HG03575 (cell line): ENCODE measurements around the gene ARRB1.

Source experiments
- ATAC-seq: cut with Tn5 transposase; IDR thresholded peaks from one replicate; pipeline ENCODE4 v1.9.1; 2021; ENCODE audit not compliant: unreplicated experiment, insufficient number of reproducible peaks, low FRiP score; ENCODE audit errors: extremely low read depth

Gene ARRB1

GRCh38 chr11:75330291-75330690 lies 21.2 kb downstream of the ARRB1 start:
- no peak for ATAC-seq

GRCh38 chr11:75328426-75329277 lies 22.8 kb downstream of the ARRB1 start:
- ATAC-seq: no peak

GRCh38 chr11:75326439-75326810 lies 25.0 kb downstream of the ARRB1 start:
- ATAC-seq: no peak

GRCh38 chr11:75325713-75326438 lies 25.6 kb downstream of the ARRB1 start:
- no peak for ATAC-seq

GRCh38 chr11:75324740-75325139 lies 26.7 kb downstream of the ARRB1 start:
- no peak for ATAC-seq

- no peak for ATAC-seq
Measured at GRCh38 chr11:75324189-75324588, 27.3 kb downstream of the ARRB1 start.

GRCh38 chr11:75323609-75324008 lies 27.9 kb downstream of the ARRB1 start:
- ATAC-seq: no peak

GRCh38 chr11:75320643-75321042 lies 30.8 kb downstream of the ARRB1 start:
- no peak for ATAC-seq

GRCh38 chr11:75320046-75320618 lies 31.3 kb downstream of the ARRB1 start:
- ATAC-seq: no peak

- ATAC-seq: no peak
Measured at GRCh38 chr11:75319035-75319877, 32.2 kb downstream of the ARRB1 start.

- no peak for ATAC-seq
Measured at GRCh38 chr11:75317446-75318122, 33.9 kb downstream of the ARRB1 start.

- ATAC-seq: no peak
Measured at GRCh38 chr11:75315439-75315805, 36.0 kb downstream of the ARRB1 start.

GRCh38 chr11:75314771-75315438 lies 36.6 kb downstream of the ARRB1 start:
- ATAC-seq: no peak

- no peak for ATAC-seq
Measured at GRCh38 chr11:75313513-75314272, 37.8 kb downstream of the ARRB1 start.

GRCh38 chr11:75312346-75312745 lies 39.1 kb downstream of the ARRB1 start:
- ATAC-seq: no peak

- ATAC-seq: no peak
Measured at GRCh38 chr11:75311858-75312288, 39.6 kb downstream of the ARRB1 start.

- ATAC-seq: no peak
Measured at GRCh38 chr11:75308986-75309385, 42.5 kb downstream of the ARRB1 start.

- no peak for ATAC-seq
Measured at GRCh38 chr11:75308116-75308515, 43.3 kb downstream of the ARRB1 start.
